A673 (cell line): ENCODE results near the gene CCM2. TPM values are rescaled to one million over a fixed set of nuclear protein-coding genes. Genes with fewer than 3 reads are reported as not detected.

ENCODE experiments used
- BruUV-seq: library from RNA; stranded (reverse); fragments of 400-500 nt; replicated peaks from 2 replicates; lab custom pipeline; 2021; lab: Mats Ljungman, UMichigan
- CTCF ChIA-PET: fragments of 300-600 bp; sonication (Branson Sonifier 250); formaldehyde crosslinking; loops from one replicate; lab custom pipeline; 2022; ENCODE audit warnings: antibody characterized with exemption; lab: Charles Lee
- POLR2A ChIA-PET: fragments of 300-600 bp; sonication (Branson Sonifier 250); formaldehyde crosslinking; loops from one replicate; lab custom pipeline; 2022; ENCODE audit warnings: antibody characterized with exemption; ENCODE audit not compliant: low non-redundant PET; lab: Charles Lee
- DNase-seq: peaks from one replicate; pipeline ENCODE4 v3.0.0-alpha.2; 2015; ENCODE audit warnings: low spot score
- H3K27ac ChIP-seq: fragments of 200-600 bp; sonication (generic); 2 replicates; pipeline ENCODE4 v1.5.1; 2016; ENCODE audit warnings: mixed run types, low read depth, mild to moderate bottlenecking, mixed read lengths, antibody characterized with exemption, low read length; ENCODE audit not compliant: poor library complexity, severe bottlenecking
- H3K27me3 ChIP-seq: fragments of 200-600 bp; sonication (generic); replicated peaks from 2 replicates; pipeline ENCODE4 v1.6.1; 2017; ENCODE audit warnings: mixed run types, low read depth, mild to moderate bottlenecking, mixed read lengths, antibody characterized with exemption, low read length; ENCODE audit not compliant: insufficient read depth, poor library complexity
- H3K36me3 ChIP-seq: fragments of 200-600 bp; sonication (generic); 2 replicates; pipeline ENCODE4 v1.6.1; 2016; ENCODE audit warnings: mixed run types, mild to moderate bottlenecking, mixed read lengths, antibody characterized with exemption, low read length; ENCODE audit not compliant: insufficient read depth, poor library complexity, severe bottlenecking
- H3K4me1 ChIP-seq: fragments of 200-600 bp; sonication (generic); 2 replicates; pipeline ENCODE4 v1.6.1; 2017; ENCODE audit warnings: mixed run types, mild to moderate bottlenecking, mixed read lengths, antibody characterized with exemption, low read length; ENCODE audit not compliant: insufficient read depth, poor library complexity, severe bottlenecking
- H3K4me3 ChIP-seq: fragments of 200-600 bp; sonication (generic); 2 replicates; pipeline ENCODE4 v1.5.1; 2016; ENCODE audit warnings: low read depth, mixed run types, mild to moderate bottlenecking, mixed read lengths, low read length; ENCODE audit not compliant: poor library complexity, severe bottlenecking
- H3K9me3 ChIP-seq: fragments of 200-600 bp; sonication (generic); 2 replicates; pipeline ENCODE4 v1.6.1; 2016; ENCODE audit warnings: mixed run types, low read depth, mild to moderate bottlenecking, mixed read lengths, antibody characterized with exemption, low read length; ENCODE audit not compliant: poor library complexity, severe bottlenecking
- CTCF ChIP-seq: fragments of 300-800, 200-600 bp; sonication (generic); conservative IDR thresholded peaks from 2 replicates; pipeline ENCODE4 v1.5.1; 2017; ENCODE audit warnings: low read depth, mild to moderate bottlenecking, antibody characterized with exemption, low read length, moderate library complexity, mixed read lengths
- EZH2 ChIP-seq: fragments of 200-600 bp; sonication (generic); IDR thresholded peaks from 2 replicates; pipeline ENCODE4 v1.6.1; 2017; ENCODE audit warnings: borderline replicate concordance, low read depth, mild to moderate bottlenecking, mixed read lengths, antibody characterized with exemption, low read length; ENCODE audit not compliant: poor library complexity, severe bottlenecking
- intact Hi-C: fragments of 100-400 bp; cut with micrococcal nuclease; formaldehyde crosslinking; loops from one replicate; pipeline ENCODE4 v1.10.0; 2022; ENCODE audit not compliant: unreplicated experiment
- total RNA-seq: library from RNA; stranded (reverse); gene quantifications from 2 replicates; pipeline ENCODE4 v1.2.3, GENCODE V29; 2021

CCM2 gene
- total RNA-seq, 1 experiment from 2014 or later = 35.2 TPM

GRCh38 chr7:44984478-44984758 is 15.6 kb upstream of the CCM2 start:
- Histone ChIP-seq H3K4me1 (peaks cover 32% of the 10 kb centered on the region), H3K4me3 (peak overlapping the region; percentile 74), H3K36me3 (peaks cover 38% of the 10 kb centered on the region), H3K27ac (peak overlapping the region; percentile 96), H3K27me3 (no peaks in the 10 kb centered on the region), H3K9me3 (no peaks in the 10 kb centered on the region)
- POLR2A ChIA-PET = interaction anchor here (1.2 kb wide), 1 partner anchor 11 kb away, joined by 7 read pairs; no protein-coding TSS in a partner anchor
- no peak for TF ChIP-seq CTCF
- no peak for TF ChIP-seq EZH2
- BruUV-seq = no TSS peak
- intact Hi-C loops = loop anchor here (5.0 to 10.0 kb wide), 3 partner anchors 97 to 153 kb away; partner anchors contain the start of gene PURB
- CTCF ChIA-PET = no interaction called here
- no peak for DNase-seq

- CTCF ChIA-PET = no interaction called here
- POLR2A ChIA-PET = interaction anchor here (1.2 kb wide), 1 partner anchor 12 kb away, joined by 7 read pairs; no protein-coding TSS in a partner anchor
- peak overlapping the region; percentile 96 for H3K27ac ChIP-seq
Observed at GRCh38 chr7:44985033-44985695, 14.8 kb upstream of the CCM2 start.

GRCh38 chr7:44985900-44986217 is 14.1 kb upstream of the CCM2 start:
- Histone ChIP-seq H3K36me3 (peaks cover 38% of the 10 kb centered on the region), H3K27ac (peak overlapping the region; percentile 96), H3K27me3 (no peaks in the 10 kb centered on the region), H3K4me1 (peaks cover 27% of the 10 kb centered on the region), H3K9me3 (no peaks in the 10 kb centered on the region), H3K4me3 (peak overlapping the region; percentile 74)
- BruUV-seq = no TSS peak
- ChIA-PET CTCF (no interaction called here), POLR2A (no interaction called here)
- no peak for TF ChIP-seq EZH2
- TF ChIP-seq CTCF = no peak
- intact Hi-C loops = loop anchor here (10.0 kb wide), 1 partner anchor 131 kb away; no protein-coding TSS in a partner anchor
- no peak for DNase-seq

More at GRCh38 chr7:44985033-44985695, 14.8 kb upstream of the CCM2 start:
- H3K4me1 ChIP-seq = peaks cover 27% of the 10 kb centered on the region
- H3K4me3 ChIP-seq = peak overlapping the region; percentile 74
- BruUV-seq = TSS peak; percentile 64
- no peak for DNase-seq
- H3K36me3 ChIP-seq = peaks cover 38% of the 10 kb centered on the region
- intact Hi-C loops = loop anchor here (10.0 kb wide), 1 partner anchor 130 kb away; no protein-coding TSS in a partner anchor
- no peaks in the 10 kb centered on the region for H3K9me3 ChIP-seq
- H3K27me3 ChIP-seq = no peaks in the 10 kb centered on the region
- TF ChIP-seq EZH2 (no peak), CTCF (no peak)
